ENCODE results near the gene MAN2A1. TPM values are rescaled to one million over a fixed set of nuclear protein-coding genes. Genes with fewer than 3 reads are reported as not detected.

Gene MAN2A1
- total RNA-seq (2021; ENCODE audit: unreplicated experiment), result 35.4 TPM
- polyA plus RNA-seq (2012), result 11.2 and 11.7 TPM in 2 replicates
- percentile 75 among the genes with signal in this experiment for Bru-seq, nascent RNA
- percentile 62 among the genes with signal in this experiment for BruChase-seq, experiment 1, labeled RNA remaining after a 6-hour chase
- percentile 64 among the genes with signal in this experiment for BruChase-seq, experiment 2, labeled RNA remaining after a 2-hour chase
- long read RNA-seq, full-length matches to known transcripts, result 8 of 18 reads
- long read RNA-seq, partial matches to known transcripts, result 4 of 18 reads
- long read RNA-seq, other reads (novel, unspliced or antisense), result 6 of 18 reads

DNA sequence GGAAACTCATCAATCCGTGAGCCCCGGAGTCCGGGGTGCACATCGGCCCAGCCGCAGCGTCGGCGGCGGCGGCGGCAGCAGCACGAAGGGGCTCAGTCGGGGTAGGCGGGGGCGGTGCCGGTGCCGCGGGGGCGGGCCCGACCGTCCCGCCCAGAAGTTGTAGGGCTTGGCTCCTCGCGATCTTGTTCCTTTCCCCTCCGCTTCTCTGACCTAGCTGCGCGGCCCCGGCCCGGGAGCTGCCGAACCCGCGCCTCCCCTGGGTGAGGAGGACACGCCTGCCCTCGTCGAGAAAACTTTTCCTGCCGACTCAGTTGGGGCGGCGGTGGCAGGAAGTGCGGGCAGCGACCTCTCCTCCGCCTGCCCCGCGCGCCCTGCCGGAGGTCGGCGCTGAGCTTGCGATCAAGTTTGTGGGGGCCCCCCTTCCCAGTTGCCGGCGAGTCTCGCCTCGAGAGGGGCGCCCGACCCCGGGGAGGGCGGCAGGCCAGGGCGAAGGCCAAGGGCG, at the start of gene MAN2A1:
Gene MAN2A1 (plus strand): TSS at position 188 of the 502 bp plus-strand sequence. CDS start 491 bp downstream, outside the sequence.
- CTCF ChIA-PET, result interaction anchor here (1.2 kb wide), 1 partner anchor 937 kb away, joined by 3 read pairs; no protein-coding TSS in a partner anchor
- POLR2A ChIA-PET, result no interaction called here
- Histone ChIP-seq H3K4me3 (replicated peaks in 1 of 2; ENCODE audit: low read depth in 1 of 2, low read length in 2 of 2) (peak within 1 kb of the TSS; percentile 67 to 74), H4K20me1 (ENCODE audit: insufficient read depth) (no peaks in the 10 kb centered on the region), H3K4me1 (ENCODE audit: control insufficient read depth in 1 of 2, insufficient read depth in 2 of 2, low read length in 2 of 2) (peaks cover 4 to 21% of the 10 kb centered on the region in 2 experiments; a peak in 3 of 4 replicates), H3K79me2 (ENCODE audit: insufficient read depth, low read length) (peaks cover 37% of the 10 kb centered on the region), H3K9me3 (ENCODE audit: control insufficient read depth in 1 of 2, insufficient read depth in 1 of 2, low read depth in 1 of 2, low read length in 2 of 2) (no peaks in the 10 kb centered on the region), H3K9ac (ENCODE audit: low read length) (peak within 1 kb of the TSS; percentile 69), H2AFZ (ENCODE audit: low read depth, low read length, poor library complexity, severe bottlenecking) (peak within 1 kb of the TSS; percentile 81), H3K4me2 (ENCODE audit: low read length) (peak within 1 kb of the TSS; percentile 88), H3K36me3 (ENCODE audit: control insufficient read depth in 1 of 2, insufficient read depth in 2 of 2, low read length in 2 of 2) (no peaks in the 10 kb centered on the region), H3K27me3 (ENCODE audit: insufficient read depth, low read length) (no peaks in the 10 kb centered on the region), H3K27ac (ENCODE audit: low read depth, low read length) (peak within 1 kb of the TSS; percentile 54), H3K9me2 (ENCODE audit: insufficient read depth) (no peaks in the 10 kb centered on the region)
- no peak for TF ChIP-seq ATF3 (IDR thresholded peaks at IDR 0.05)
- no peak for TF ChIP-seq JUND (IDR thresholded peaks at IDR 0.05)
- TF ChIP-seq SRF (IDR thresholded peaks at IDR 0.05; ENCODE audit: low read depth), result no peak
- TF ChIP-seq, protein P1, sequence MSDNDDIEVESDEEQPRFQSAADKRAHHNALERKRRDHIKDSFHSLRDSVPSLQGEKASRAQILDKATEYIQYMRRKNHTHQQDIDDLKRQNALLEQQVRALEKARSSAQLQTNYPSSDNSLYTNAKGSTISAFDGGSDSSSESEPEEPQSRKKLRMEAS (IDR thresholded peaks at IDR 0.05), result no peak; the same call in none of the 2 replicates
- TF ChIP-seq FOSL1 (IDR thresholded peaks at IDR 0.05; ENCODE audit: low read depth), result no peak
- TF ChIP-seq EZH2phosphoT487 (IDR thresholded peaks at IDR 0.05; ENCODE audit: borderline replicate concordance), result no peak
- TF ChIP-seq EGR1 (IDR thresholded peaks at IDR 0.05; ENCODE audit: low read depth), result peak; percentile 87
- TF ChIP-seq POLR2A (IDR thresholded peaks at IDR 0.05; ENCODE audit: borderline replicate concordance, extremely low read depth, insufficient read depth, insufficient read length), result no peak
- TF ChIP-seq SIN3A (IDR thresholded peaks at IDR 0.05; ENCODE audit: low read depth), result no peak
- peak; percentile 22 for DNase-seq (ENCODE audit: low read depth, low spot score)
- intact Hi-C loops (cut with micrococcal nuclease), result loop anchor here (5.0 to 10.0 kb wide), 3 partner anchors 767 to 1045 kb away; no protein-coding TSS in a partner anchor
- RAD21 ChIA-PET (ENCODE audit: low non-redundant PET in 1 of 2, low total read pairs in 2 of 2, uncharacterized antibody in 2 of 2, unreplicated experiment in 2 of 2), result no interaction called here
- no TSS peak for BruUV-seq (replicated peaks)
- peak; percentile 70 for ATAC-seq

DNA sequence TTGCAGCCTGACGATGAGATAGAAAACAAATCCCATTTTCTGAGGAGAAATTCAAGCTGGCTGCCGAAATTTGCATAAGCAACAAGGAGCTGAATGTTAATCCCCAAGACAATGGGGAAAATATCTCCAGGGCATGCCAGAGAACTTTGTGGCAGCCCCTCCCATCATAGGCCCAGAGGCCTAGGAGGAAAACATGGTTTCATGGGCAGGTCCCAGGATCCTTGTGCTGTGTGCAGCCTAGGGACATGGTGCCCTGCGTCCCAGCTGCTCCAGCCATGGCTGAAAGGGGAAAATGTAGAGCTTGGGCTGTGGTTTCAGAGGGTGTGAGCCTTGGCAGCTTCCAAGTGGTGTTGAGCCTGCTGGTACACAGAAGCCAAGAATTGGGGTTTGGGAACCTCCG, 48.8 kb upstream of the MAN2A1 start:
- DNase-seq (ENCODE audit: low read depth, low spot score) (no peak), ATAC-seq (no peak)
- Histone ChIP-seq H3K27me3 (ENCODE audit: insufficient read depth, low read length) (no peaks in the 10 kb centered on the region), H3K27ac (ENCODE audit: low read depth, low read length) (no peak overlapping the region), H3K9me2 (ENCODE audit: insufficient read depth) (0 out of 2 replicates have a peak, but pooled peaks cover 2% of the 10 kb centered on the region), H3K79me2 (ENCODE audit: insufficient read depth, low read length) (no peaks in the 10 kb centered on the region), H4K20me1 (ENCODE audit: insufficient read depth) (no peaks in the 10 kb centered on the region), H3K4me2 (ENCODE audit: low read length) (no peak overlapping the region), H3K4me1 (ENCODE audit: control insufficient read depth in 1 of 2, insufficient read depth in 2 of 2, low read length in 2 of 2) (no peaks in the 10 kb centered on the region), H3K36me3 (ENCODE audit: control insufficient read depth in 1 of 2, insufficient read depth in 2 of 2, low read length in 2 of 2) (no peaks in the 10 kb centered on the region), H3K9me3 (ENCODE audit: control insufficient read depth in 1 of 2, insufficient read depth in 1 of 2, low read depth in 1 of 2, low read length in 2 of 2) (no peaks in the 10 kb centered on the region), H2AFZ (ENCODE audit: low read depth, low read length, poor library complexity, severe bottlenecking) (no peak overlapping the region), H3K9ac (ENCODE audit: low read length) (no peak overlapping the region), H3K4me3 (replicated peaks in 1 of 2; ENCODE audit: low read depth in 1 of 2, low read length in 2 of 2) (no peak overlapping the region)
- intact Hi-C loops (cut with micrococcal nuclease), result no loop called here
- POLR2A ChIA-PET, result no interaction called here
- RAD21 ChIA-PET (ENCODE audit: low non-redundant PET in 1 of 2, low total read pairs in 2 of 2, uncharacterized antibody in 2 of 2, unreplicated experiment in 2 of 2), result no interaction called here
- no TSS peak for BruUV-seq (replicated peaks)
- CTCF ChIA-PET, result no interaction called here
- TF ChIP-seq YY1 (IDR thresholded peaks at IDR 0.05; ENCODE audit: extremely low read depth, insufficient replicate concordance, low read depth, low read length) (no peak), ZFX (IDR thresholded peaks at IDR 0.05) (no peak), ATF3 (IDR thresholded peaks at IDR 0.05) (no peak), TCF7L2 (IDR thresholded peaks at IDR 0.05; ENCODE audit: borderline replicate concordance, extremely low read depth, insufficient read depth, insufficient read length) (no peak), EZH2 (IDR thresholded peaks at IDR 0.05) (no peak), ZNF274 (IDR thresholded peaks at IDR 0.05; ENCODE audit: low read depth, low read length) (no peak), POLR2AphosphoS5 (IDR thresholded peaks at IDR 0.05; ENCODE audit: low read depth, low read length) (no peak), FOSL1 (IDR thresholded peaks at IDR 0.05; ENCODE audit: low read depth) (no peak), SIN3A (IDR thresholded peaks at IDR 0.05; ENCODE audit: low read depth) (no peak), REST (IDR thresholded peaks at IDR 0.05; ENCODE audit: low read depth) (no peak), EZH2phosphoT487 (IDR thresholded peaks at IDR 0.05; ENCODE audit: borderline replicate concordance) (no peak)

All from HCT116 (cell line).